ENCODE results near the gene GOLGA3. TPM values are rescaled to one million over a fixed set of nuclear protein-coding genes. Genes with fewer than 3 reads are reported as not detected.
"Not testable (repeated sequence)": the region's sequence is repeated elsewhere in the genome, so short reads cannot be mapped to it uniquely, and the experiment has no call there.

The GOLGA3 gene, protein sequence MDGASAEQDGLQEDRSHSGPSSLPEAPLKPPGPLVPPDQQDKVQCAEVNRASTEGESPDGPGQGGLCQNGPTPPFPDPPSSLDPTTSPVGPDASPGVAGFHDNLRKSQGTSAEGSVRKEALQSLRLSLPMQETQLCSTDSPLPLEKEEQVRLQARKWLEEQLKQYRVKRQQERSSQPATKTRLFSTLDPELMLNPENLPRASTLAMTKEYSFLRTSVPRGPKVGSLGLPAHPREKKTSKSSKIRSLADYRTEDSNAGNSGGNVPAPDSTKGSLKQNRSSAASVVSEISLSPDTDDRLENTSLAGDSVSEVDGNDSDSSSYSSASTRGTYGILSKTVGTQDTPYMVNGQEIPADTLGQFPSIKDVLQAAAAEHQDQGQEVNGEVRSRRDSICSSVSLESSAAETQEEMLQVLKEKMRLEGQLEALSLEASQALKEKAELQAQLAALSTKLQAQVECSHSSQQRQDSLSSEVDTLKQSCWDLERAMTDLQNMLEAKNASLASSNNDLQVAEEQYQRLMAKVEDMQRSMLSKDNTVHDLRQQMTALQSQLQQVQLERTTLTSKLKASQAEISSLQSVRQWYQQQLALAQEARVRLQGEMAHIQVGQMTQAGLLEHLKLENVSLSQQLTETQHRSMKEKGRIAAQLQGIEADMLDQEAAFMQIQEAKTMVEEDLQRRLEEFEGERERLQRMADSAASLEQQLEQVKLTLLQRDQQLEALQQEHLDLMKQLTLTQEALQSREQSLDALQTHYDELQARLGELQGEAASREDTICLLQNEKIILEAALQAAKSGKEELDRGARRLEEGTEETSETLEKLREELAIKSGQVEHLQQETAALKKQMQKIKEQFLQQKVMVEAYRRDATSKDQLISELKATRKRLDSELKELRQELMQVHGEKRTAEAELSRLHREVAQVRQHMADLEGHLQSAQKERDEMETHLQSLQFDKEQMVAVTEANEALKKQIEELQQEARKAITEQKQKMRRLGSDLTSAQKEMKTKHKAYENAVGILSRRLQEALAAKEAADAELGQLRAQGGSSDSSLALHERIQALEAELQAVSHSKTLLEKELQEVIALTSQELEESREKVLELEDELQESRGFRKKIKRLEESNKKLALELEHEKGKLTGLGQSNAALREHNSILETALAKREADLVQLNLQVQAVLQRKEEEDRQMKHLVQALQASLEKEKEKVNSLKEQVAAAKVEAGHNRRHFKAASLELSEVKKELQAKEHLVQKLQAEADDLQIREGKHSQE (N-terminal part only)
- total RNA-seq: 100 to 1,000 TPM in 1 of 2 donors, 10 to 100 TPM in 1; 99.1 to 109 TPM

DNA sequence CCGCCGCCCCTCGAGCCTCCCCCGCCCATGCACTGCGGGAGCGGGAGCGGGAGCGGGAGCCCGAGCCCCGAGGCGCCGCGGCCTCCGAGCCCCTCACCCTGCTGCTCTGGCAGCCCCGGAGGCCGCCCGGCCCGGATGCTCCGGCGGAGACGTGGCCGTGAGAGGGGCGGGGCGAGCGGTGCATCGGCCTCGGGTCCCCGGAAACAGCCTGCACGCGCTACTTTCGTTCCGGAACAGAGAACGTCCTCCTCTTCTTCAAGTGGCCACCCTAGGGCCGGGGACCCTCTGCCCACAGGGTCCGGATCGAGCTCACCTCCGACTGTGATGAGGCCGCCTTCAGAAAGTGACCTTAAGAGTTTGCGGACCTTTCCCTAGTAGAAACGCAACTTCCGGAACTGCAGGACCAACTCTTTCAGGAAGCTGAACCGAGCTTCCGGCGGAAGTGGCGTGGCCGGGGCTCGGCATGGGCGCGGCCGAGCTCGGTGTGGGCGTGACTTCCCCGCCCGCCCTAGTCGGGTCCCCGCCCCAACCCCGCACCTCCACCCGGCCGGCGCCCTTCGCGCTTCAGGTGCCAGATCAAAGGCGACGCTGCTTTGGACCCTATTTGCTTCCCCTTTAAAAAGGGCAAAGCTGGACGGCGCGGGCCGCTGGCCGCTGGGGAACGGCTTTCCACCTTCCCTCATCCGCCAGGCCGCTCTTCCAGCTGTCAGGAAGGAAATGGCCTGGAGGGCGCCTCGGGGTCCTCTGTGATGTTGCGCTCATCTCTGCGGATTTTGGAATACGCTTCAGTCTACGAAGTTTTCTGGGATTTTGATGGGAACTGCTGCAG, at the start of gene GOLGA3:
Gene GOLGA3, minus strand, starts transcription at position 164 of the 829 bp plus-strand sequence. CDS start 6,741 bp downstream, outside the sequence.
- peak; percentile 93 for DNase-seq (ENCODE audit: low spot score)
- 4% methylated on average over 72 of the region's 78 CpGs for WGBS
- intact Hi-C loops (cut with DNase I): loop anchor here (5.0 kb wide), 2 partner anchors 58 to 62 kb away; partner anchors contain the start of gene CHFR
- Histone ChIP-seq H3K4me3 (peak within 1 kb of the TSS; percentile 76 to 89), H3K27me3 (replicated peaks; ENCODE audit: insufficient read depth) (no peaks in the 10 kb centered on the region), H3K36me3 (peaks cover 0 to 4% of the 10 kb centered on the region in 2 donors), H3K4me1 (replicated peaks) (peaks cover 5% of the 10 kb centered on the region), H3K9me3 (no peaks in the 10 kb centered on the region), H3K27ac (peak within 1 kb of the TSS; percentile 92 to 99)
- TF ChIP-seq, protein P1, sequence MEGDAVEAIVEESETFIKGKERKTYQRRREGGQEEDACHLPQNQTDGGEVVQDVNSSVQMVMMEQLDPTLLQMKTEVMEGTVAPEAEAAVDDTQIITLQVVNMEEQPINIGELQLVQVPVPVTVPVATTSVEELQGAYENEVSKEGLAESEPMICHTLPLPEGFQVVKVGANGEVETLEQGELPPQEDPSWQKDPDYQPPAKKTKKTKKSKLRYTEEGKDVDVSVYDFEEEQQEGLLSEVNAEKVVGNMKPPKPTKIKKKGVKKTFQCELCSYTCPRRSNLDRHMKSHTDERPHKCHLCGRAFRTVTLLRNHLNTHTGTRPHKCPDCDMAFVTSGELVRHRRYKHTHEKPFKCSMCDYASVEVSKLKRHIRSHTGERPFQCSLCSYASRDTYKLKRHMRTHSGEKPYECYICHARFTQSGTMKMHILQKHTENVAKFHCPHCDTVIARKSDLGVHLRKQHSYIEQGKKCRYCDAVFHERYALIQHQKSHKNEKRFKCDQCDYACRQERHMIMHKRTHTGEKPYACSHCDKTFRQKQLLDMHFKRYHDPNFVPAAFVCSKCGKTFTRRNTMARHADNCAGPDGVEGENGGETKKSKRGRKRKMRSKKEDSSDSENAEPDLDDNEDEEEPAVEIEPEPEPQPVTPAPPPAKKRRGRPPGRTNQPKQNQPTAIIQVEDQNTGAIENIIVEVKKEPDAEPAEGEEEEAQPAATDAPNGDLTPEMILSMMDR (IDR thresholded peaks at IDR 0.05): no peak
- TF ChIP-seq POLR2A (IDR thresholded peaks at IDR 0.05) (peak; percentile 51), POLR2AphosphoS5 (IDR thresholded peaks at IDR 0.05) (peak; percentile 85)

DNA sequence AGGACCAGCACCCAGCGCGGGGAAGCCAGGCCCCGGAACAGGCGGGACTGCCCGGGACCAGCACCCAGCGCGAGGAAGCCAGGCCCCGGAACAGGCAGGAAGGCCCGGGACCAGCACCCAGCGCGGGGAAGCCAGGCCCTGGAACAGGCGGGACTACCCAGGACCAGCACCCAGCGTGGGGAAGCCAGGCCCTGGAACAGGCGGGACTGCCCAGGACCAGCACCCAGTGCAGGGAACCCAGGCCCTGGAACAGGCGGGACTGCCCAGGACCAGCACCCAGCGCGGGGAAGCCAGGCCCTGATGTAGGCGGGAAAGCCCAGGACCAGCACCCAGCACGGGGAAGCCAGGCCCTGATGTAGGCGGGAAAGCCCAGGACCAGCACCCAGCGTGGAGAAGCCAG, 46.0 kb upstream of the GOLGA3 start:
- H3K36me3 ChIP-seq; intact Hi-C loops (cut with DNase I); H3K4me1 ChIP-seq (replicated peaks); H3K27me3 ChIP-seq (replicated peaks; ENCODE audit: insufficient read depth); H3K9me3 ChIP-seq; DNase-seq (ENCODE audit: low spot score); H3K4me3 ChIP-seq; H3K27ac ChIP-seq: not testable (repeated sequence)
- WGBS: 93% methylated on average over 21 of the region's 21 CpGs

DNA sequence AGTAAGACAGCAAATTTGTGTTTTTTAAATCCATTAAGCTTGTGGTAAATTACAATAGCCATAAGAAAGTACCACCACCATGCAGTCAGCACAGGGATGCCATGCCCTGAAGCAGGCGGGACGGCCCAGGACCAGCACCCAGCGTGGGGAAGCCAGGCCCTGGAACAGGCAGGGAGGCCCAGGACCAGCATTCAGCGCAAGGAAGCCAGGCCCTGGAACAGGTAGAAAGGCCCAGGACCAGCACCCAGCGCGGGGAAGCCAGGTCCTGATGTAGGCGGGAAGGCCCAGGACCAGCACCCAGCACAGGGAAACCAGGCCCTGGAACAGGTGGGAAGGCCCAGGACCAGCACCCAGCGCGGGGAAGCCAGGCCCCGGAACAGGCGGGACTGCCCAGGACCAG, 45.5 kb upstream of the GOLGA3 start:
- no peak for DNase-seq (ENCODE audit: low spot score)
- Histone ChIP-seq H3K27ac (no peak overlapping the region), H3K9me3 (no peaks in the 10 kb centered on the region), H3K4me3 (no peak overlapping the region), H3K4me1 (replicated peaks) (no peaks in the 10 kb centered on the region), H3K36me3 (no peaks in the 10 kb centered on the region), H3K27me3 (replicated peaks; ENCODE audit: insufficient read depth) (no peaks in the 10 kb centered on the region)
- intact Hi-C loops (cut with DNase I): no loop called here
- TF ChIP-seq, protein P1 (IDR thresholded peaks at IDR 0.05): no peak
- TF ChIP-seq POLR2A (IDR thresholded peaks at IDR 0.05): no peak
- TF ChIP-seq POLR2AphosphoS5 (IDR thresholded peaks at IDR 0.05): no peak
- 97% methylated on average over 11 of the region's 11 CpGs for WGBS

DNA sequence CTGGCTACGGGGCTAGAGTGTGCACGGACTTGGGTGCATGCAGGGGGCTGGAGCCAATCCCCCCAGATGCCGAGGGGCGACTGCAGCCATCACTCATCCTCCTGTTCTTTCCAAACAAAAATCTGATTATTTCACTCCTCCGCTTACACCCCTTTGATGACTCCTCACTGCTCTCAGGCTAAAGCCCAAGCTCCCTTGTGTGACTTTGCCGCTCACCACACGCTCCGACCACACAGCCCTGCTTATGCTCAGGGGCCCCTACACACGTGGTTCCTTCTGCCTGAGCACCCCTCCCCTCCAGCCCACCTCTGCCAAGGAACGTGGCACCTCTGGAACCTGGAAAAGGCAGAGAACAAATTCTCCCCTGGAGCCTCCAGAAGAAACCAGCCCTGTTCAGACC, 45.1 kb upstream of the GOLGA3 start:
- H3K9me3 ChIP-seq: no peaks in the 10 kb centered on the region
- TF ChIP-seq POLR2A (IDR thresholded peaks at IDR 0.05): no peak
- H3K4me3 ChIP-seq: no peak overlapping the region
- H3K27me3 ChIP-seq (replicated peaks; ENCODE audit: insufficient read depth): no peaks in the 10 kb centered on the region
- WGBS: 96% methylated on average over 10 of the region's 10 CpGs
- no peaks in the 10 kb centered on the region for H3K36me3 ChIP-seq
- intact Hi-C loops (cut with DNase I): no loop called here
- H3K27ac ChIP-seq: no peak overlapping the region
- H3K4me1 ChIP-seq (replicated peaks): no peaks in the 10 kb centered on the region
- no peak for DNase-seq (ENCODE audit: low spot score)

DNA sequence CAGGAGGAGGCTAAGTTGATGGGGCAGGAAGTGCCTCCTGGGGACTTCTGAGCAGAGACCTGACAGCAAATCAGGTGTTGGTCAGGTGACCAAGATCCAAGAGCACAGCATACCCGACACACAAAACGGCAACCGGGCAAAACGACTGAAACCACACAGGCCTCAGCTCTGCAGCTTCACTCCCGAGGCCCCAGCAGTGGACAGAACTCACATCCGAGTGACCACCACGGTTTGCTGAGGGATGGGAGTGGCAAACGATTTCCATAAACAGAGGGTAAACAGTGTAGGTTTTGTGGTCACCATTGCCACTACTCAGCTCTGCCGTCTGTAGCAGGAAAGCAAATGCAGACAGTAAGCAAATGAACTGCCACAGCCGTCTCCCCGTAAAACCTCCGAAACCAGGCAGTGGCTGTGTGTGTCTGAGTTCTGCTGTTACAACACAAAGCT, 44.3 kb upstream of the GOLGA3 start:
- intact Hi-C loops (cut with DNase I): no loop called here
- Histone ChIP-seq H3K9me3 (no peaks in the 10 kb centered on the region), H3K27ac (no peak overlapping the region), H3K4me3 (no peak overlapping the region), H3K4me1 (replicated peaks) (no peaks in the 10 kb centered on the region), H3K36me3 (no peaks in the 10 kb centered on the region), H3K27me3 (replicated peaks; ENCODE audit: insufficient read depth) (no peaks in the 10 kb centered on the region)
- 71% methylated on average over 12 of the region's 12 CpGs for WGBS
- TF ChIP-seq POLR2A (IDR thresholded peaks at IDR 0.05): no peak
- no peak for TF ChIP-seq POLR2AphosphoS5 (IDR thresholded peaks at IDR 0.05)
- TF ChIP-seq, protein P1 (IDR thresholded peaks at IDR 0.05): no peak
- no peak for DNase-seq (ENCODE audit: low spot score)
